HCT116 (cell line): ENCODE data around the gene EEF2KMT. TPM values are rescaled to one million over a fixed set of nuclear protein-coding genes. Genes with fewer than 3 reads are reported as not detected.
"Not testable (repeated sequence)": the region's sequence is repeated elsewhere in the genome, so short reads cannot be mapped to it uniquely, and the experiment has no call there.

Experiments used
- ATAC-seq: fragments of 200-7000 bp; cut with Tn5 transposase; 2 replicates; pipeline ENCODE4 v1.9.1; 2020; ENCODE audit warnings: mild to moderate bottlenecking, moderate library complexity
- BruUV-seq: library from RNA; stranded (reverse); fragments of 400-500 nt; replicated peaks from 2 replicates; lab custom pipeline; 2021; lab: Mats Ljungman, UMichigan
- CTCF ChIA-PET: fragments of 300-600 bp; sonication (Branson Sonifier 250); formaldehyde crosslinking; loops from one replicate; lab custom pipeline; 2021; ENCODE audit warnings: antibody characterized with exemption; lab: Charles Lee
- POLR2A ChIA-PET: fragments of 300-600, 350-600 bp; sonication (Branson Sonifier 250); formaldehyde crosslinking; loops from one replicate; lab custom pipeline; 2021; ENCODE audit warnings: antibody characterized with exemption; lab: Charles Lee
- RAD21 ChIA-PET, 2 experiments: fragments of 300-600 bp; sonication (Branson Sonifier 250); formaldehyde crosslinking; loops; one replicate each; lab custom pipeline; 2023; ENCODE audit warnings: low total read pairs in 2 of 2; ENCODE audit not compliant: uncharacterized antibody in 2 of 2, unreplicated experiment in 2 of 2, low non-redundant PET in 1 of 2; lab: Charles Lee
- DNase-seq: peaks from one replicate; pipeline ENCODE4 v3.0.0-alpha.2; 2010; ENCODE audit warnings: low read depth, low spot score
- H2AFZ ChIP-seq: fragments of 200-600 bp; shearing (Covaris generic), sonication (generic); 2 replicates; pipeline ENCODE4 v1.6.1; 2017; ENCODE audit warnings: low read depth, mixed run types, mixed read lengths, antibody characterized with exemption, low read length; ENCODE audit not compliant: poor library complexity, severe bottlenecking
- H3K27ac ChIP-seq: 2 replicates; pipeline ENCODE4 v1.5.1; 2012; ENCODE audit warnings: low read depth, low read length
- H3K27me3 ChIP-seq: fragments of 200-600 bp; sonication (generic); 2 replicates; pipeline ENCODE4 v1.6.1; 2016; ENCODE audit warnings: mixed run types, low read length, mixed read lengths; ENCODE audit not compliant: insufficient read depth
- H3K36me3 ChIP-seq, 2 experiments: fragments of 200-500 bp in 1 of 2; fragments of 200-600 bp in 1 of 2; sonication (Bioruptor generic) in 1 of 2; sonication (generic) in 1 of 2; 2 replicates each; pipeline versions ENCODE4 v1.5.1 to v1.6.1; 2014 to 2016; ENCODE audit warnings: low read length in 2 of 2, inconsistent platforms in 1 of 2, mixed read lengths in 1 of 2, mixed run types in 1 of 2; ENCODE audit not compliant: insufficient read depth in 2 of 2, control insufficient read depth in 1 of 2
- H3K4me1 ChIP-seq, 2 experiments: fragments of 200-600 bp in 1 of 2; sonication (generic) in 1 of 2; 2 replicates each; pipeline versions ENCODE4 v1.5.1 to v1.6.1; 2012 to 2017; ENCODE audit warnings: low read length in 2 of 2, inconsistent platforms in 1 of 2, mild to moderate bottlenecking in 1 of 2, mixed read lengths in 1 of 2, mixed run types in 1 of 2, moderate library complexity in 1 of 2; ENCODE audit not compliant: insufficient read depth in 2 of 2, control insufficient read depth in 1 of 2
- H3K4me2 ChIP-seq: fragments of 200-600 bp; sonication (generic); 2 replicates; pipeline ENCODE4 v1.6.1; 2017; ENCODE audit warnings: mixed run types, low read length, mixed read lengths
- H3K4me3 ChIP-seq, 2 experiments: fragments of 200-600 bp in 1 of 2; sonication (generic) in 1 of 2; replicated peaks in 1 of 2; 2 replicates each; pipeline ENCODE4 v1.5.1; 2011 to 2016; ENCODE audit warnings: low read length in 2 of 2, control low read depth in 1 of 2, low read depth in 1 of 2, mild to moderate bottlenecking in 1 of 2, mixed read lengths in 1 of 2, mixed run types in 1 of 2
- H3K79me2 ChIP-seq: fragments of 200-600 bp; sonication (generic); 2 replicates; pipeline ENCODE4 v1.6.1; 2017; ENCODE audit warnings: mild to moderate bottlenecking, mixed run types, low read length, moderate library complexity, mixed read lengths; ENCODE audit not compliant: insufficient read depth
- H3K9ac ChIP-seq: fragments of 200-600 bp; sonication (generic); 2 replicates; pipeline ENCODE4 v1.6.1; 2016; ENCODE audit warnings: low read length, mixed read lengths
- H3K9me2 ChIP-seq: fragments of 200-600 bp; sonication (generic), shearing (Covaris generic); 2 replicates; pipeline ENCODE4 v1.6.1; 2017; ENCODE audit warnings: mixed run types, mild to moderate bottlenecking, moderate library complexity; ENCODE audit not compliant: insufficient read depth
- H3K9me3 ChIP-seq, 2 experiments: fragments of 200-500 bp in 1 of 2; fragments of 200-600 bp in 1 of 2; sonication (Bioruptor generic) in 1 of 2; sonication (generic) in 1 of 2; 2 replicates each; pipeline ENCODE4 v1.6.1; 2014 to 2017; ENCODE audit warnings: low read length in 2 of 2, mixed read lengths in 2 of 2, inconsistent platforms in 1 of 2, low read depth in 1 of 2, mild to moderate bottlenecking in 1 of 2, mixed run types in 1 of 2, moderate library complexity in 1 of 2; ENCODE audit not compliant: control insufficient read depth in 1 of 2, insufficient read depth in 1 of 2
- H4K20me1 ChIP-seq: fragments of 200-600 bp; sonication (generic), shearing (Covaris generic); 2 replicates; pipeline ENCODE4 v1.6.1; 2017; ENCODE audit warnings: mixed run types, mild to moderate bottlenecking, moderate library complexity; ENCODE audit not compliant: insufficient read depth
- CBX3 ChIP-seq: IDR thresholded peaks from 2 replicates; pipeline ENCODE4 v1.6.1; 2012; ENCODE audit warnings: low read depth
- CEBPB ChIP-seq: IDR thresholded peaks from 2 replicates; pipeline ENCODE4 v1.6.1; 2012; ENCODE audit warnings: low read depth
- ELF1 ChIP-seq: IDR thresholded peaks from 2 replicates; pipeline ENCODE4 v1.6.1; 2012; ENCODE audit warnings: low read depth, borderline replicate concordance
- EZH2phosphoT487 ChIP-seq: fragments of 200-600 bp; IDR thresholded peaks from 2 replicates; pipeline ENCODE4 v1.6.1; 2018; ENCODE audit warnings: antibody characterized with exemption, borderline replicate concordance
- FOSL1 ChIP-seq: IDR thresholded peaks from 2 replicates; pipeline ENCODE4 v1.6.1; 2012; ENCODE audit warnings: low read depth
- JUND ChIP-seq: IDR thresholded peaks from 2 replicates; pipeline ENCODE4 v1.6.1; 2012
- POLR2A ChIP-seq: IDR thresholded peaks from 2 replicates; pipeline ENCODE4 v1.7.0; 2011; ENCODE audit warnings: borderline replicate concordance; ENCODE audit not compliant: insufficient read depth, insufficient read length; ENCODE audit errors: extremely low read depth
- REST ChIP-seq: IDR thresholded peaks from 2 replicates; pipeline ENCODE4 v1.6.1; 2012; ENCODE audit warnings: low read depth
- SIN3A ChIP-seq: IDR thresholded peaks from 2 replicates; pipeline ENCODE4 v1.6.1; 2012; ENCODE audit warnings: low read depth
- SP1 ChIP-seq: IDR thresholded peaks from 2 replicates; pipeline ENCODE4 v1.6.1; 2012; ENCODE audit warnings: low read depth
- SRF ChIP-seq: IDR thresholded peaks from 2 replicates; pipeline ENCODE4 v1.6.1; 2012; ENCODE audit warnings: low read depth
- TCF7L2 ChIP-seq: IDR thresholded peaks from 2 replicates; pipeline ENCODE4 v1.7.0; 2011; ENCODE audit warnings: borderline replicate concordance, inconsistent platforms; ENCODE audit not compliant: insufficient read depth, insufficient read length; ENCODE audit errors: extremely low read depth
- intact Hi-C: fragments of 100-400 bp; cut with micrococcal nuclease; formaldehyde crosslinking; loops from 2 replicates; pipeline ENCODE4 v1.10.0; 2022
- total RNA-seq: library from RNA; stranded (reverse); gene quantifications from one replicate; pipeline ENCODE4 v1.2.1, GENCODE V29; 2021; ENCODE audit not compliant: unreplicated experiment
- TF ChIP-seq, protein P1 (sequence below), 3 experiments: fragments of 200-600 bp in 1 of 3; sonication (generic) in 1 of 3; IDR thresholded peaks in 2 of 3; conservative IDR thresholded peaks in 1 of 3; 2 replicates each; pipeline ENCODE4 v1.5.1; 2012 to 2017; ENCODE audit warnings: low read depth in 2 of 3, low read length in 2 of 3, antibody characterized with exemption in 1 of 3, borderline replicate concordance in 1 of 3, control low read depth in 1 of 3, mild to moderate bottlenecking in 1 of 3, mixed read lengths in 1 of 3, mixed run types in 1 of 3, moderate library complexity in 1 of 3; ENCODE audit not compliant: insufficient read depth in 1 of 3
- TF ChIP-seq, protein P2 (sequence below): IDR thresholded peaks from 2 replicates; pipeline ENCODE4 v1.6.1; 2011; ENCODE audit warnings: mild to moderate bottlenecking, low read length, moderate library complexity; ENCODE audit not compliant: insufficient replicate concordance; ENCODE audit errors: extremely low read depth

EEF2KMT gene
- total RNA-seq, 1 experiment from 2014 or later, result 25.6 TPM

DNA sequence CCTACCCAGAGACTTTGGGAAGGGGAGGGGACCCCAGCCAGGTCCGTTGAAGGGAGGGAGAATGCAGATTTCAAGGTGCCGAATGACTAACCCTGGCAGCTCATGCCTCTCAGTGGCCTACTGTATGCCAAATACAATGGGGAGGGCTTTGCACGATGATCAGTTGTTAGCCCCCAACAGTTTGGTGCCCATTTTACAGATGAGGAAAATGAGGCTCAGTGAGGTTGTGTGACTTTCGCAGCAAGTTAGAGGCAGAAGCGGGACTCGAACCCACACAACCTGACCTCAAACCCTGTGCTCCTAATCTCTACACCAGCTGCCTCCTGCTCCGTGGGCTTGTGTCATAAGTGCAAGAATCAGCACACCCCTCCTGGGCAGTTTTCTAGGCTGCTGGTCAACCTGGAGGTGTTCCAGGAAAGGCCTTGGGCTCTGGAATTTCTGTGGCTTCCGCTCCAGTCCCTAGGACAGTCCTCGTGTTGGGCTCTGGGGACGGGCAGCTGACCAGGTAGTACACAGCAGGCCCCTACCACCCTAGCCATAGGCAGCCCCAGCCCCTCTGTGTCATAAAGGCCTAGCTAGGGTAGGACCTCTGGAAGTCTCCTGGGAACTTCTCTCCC lies 52.0 kb downstream of the EEF2KMT start:
- intact Hi-C loops, result no loop called here
- H2AFZ ChIP-seq, result no peak overlapping the region
- TF ChIP-seq EZH2phosphoT487 (no peak), SP1 (no peak), ELF1 (no peak), CEBPB (no peak), TCF7L2 (no peak), SRF (no peak), POLR2A (no peak), JUND (no peak), FOSL1 (no peak), SIN3A (no peak), CBX3 (no peak), REST (no peak)
- TF ChIP-seq, protein P1, sequence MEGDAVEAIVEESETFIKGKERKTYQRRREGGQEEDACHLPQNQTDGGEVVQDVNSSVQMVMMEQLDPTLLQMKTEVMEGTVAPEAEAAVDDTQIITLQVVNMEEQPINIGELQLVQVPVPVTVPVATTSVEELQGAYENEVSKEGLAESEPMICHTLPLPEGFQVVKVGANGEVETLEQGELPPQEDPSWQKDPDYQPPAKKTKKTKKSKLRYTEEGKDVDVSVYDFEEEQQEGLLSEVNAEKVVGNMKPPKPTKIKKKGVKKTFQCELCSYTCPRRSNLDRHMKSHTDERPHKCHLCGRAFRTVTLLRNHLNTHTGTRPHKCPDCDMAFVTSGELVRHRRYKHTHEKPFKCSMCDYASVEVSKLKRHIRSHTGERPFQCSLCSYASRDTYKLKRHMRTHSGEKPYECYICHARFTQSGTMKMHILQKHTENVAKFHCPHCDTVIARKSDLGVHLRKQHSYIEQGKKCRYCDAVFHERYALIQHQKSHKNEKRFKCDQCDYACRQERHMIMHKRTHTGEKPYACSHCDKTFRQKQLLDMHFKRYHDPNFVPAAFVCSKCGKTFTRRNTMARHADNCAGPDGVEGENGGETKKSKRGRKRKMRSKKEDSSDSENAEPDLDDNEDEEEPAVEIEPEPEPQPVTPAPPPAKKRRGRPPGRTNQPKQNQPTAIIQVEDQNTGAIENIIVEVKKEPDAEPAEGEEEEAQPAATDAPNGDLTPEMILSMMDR (IDR thresholded peaks at IDR 0.05 in 2 of 3, conservative IDR thresholded peaks at IDR 0.05 in 1 of 3; ENCODE audit: borderline replicate concordance in 1 of 3, insufficient read depth in 1 of 3, low read depth in 2 of 3, low read length in 2 of 3), result no peak
- TF ChIP-seq, protein P2, sequence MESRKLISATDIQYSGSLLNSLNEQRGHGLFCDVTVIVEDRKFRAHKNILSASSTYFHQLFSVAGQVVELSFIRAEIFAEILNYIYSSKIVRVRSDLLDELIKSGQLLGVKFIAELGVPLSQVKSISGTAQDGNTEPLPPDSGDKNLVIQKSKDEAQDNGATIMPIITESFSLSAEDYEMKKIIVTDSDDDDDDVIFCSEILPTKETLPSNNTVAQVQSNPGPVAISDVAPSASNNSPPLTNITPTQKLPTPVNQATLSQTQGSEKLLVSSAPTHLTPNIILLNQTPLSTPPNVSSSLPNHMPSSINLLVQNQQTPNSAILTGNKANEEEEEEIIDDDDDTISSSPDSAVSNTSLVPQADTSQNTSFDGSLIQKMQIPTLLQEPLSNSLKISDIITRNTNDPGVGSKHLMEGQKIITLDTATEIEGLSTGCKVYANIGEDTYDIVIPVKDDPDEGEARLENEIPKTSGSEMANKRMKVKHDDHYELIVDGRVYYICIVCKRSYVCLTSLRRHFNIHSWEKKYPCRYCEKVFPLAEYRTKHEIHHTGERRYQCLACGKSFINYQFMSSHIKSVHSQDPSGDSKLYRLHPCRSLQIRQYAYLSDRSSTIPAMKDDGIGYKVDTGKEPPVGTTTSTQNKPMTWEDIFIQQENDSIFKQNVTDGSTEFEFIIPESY, result no peak
- ATAC-seq, result no peak
- H3K9ac ChIP-seq, result no peak overlapping the region
- peaks cover 15 to 27% of the 10 kb centered on the region in 2 experiments for H3K4me1 ChIP-seq
- no peak for DNase-seq
- POLR2A ChIA-PET, result no interaction called here
- no peaks in the 10 kb centered on the region for H3K79me2 ChIP-seq
- H3K4me3 ChIP-seq, result no peak overlapping the region
- H3K27ac ChIP-seq, result no peak overlapping the region
- no peaks in the 10 kb centered on the region for H3K36me3 ChIP-seq
- BruUV-seq, result no TSS peak
- H3K27me3 ChIP-seq, result peaks cover 3% of the 10 kb centered on the region; the same call in 1 of the 2 replicates
- CTCF ChIA-PET, result interaction anchor here (0.8 kb wide), 1 partner anchor 11 kb away, joined by 4 read pairs; no protein-coding TSS in a partner anchor
- H4K20me1 ChIP-seq, result no peaks in the 10 kb centered on the region
- H3K9me2 ChIP-seq, result no peaks in the 10 kb centered on the region
- no peaks in the 10 kb centered on the region for H3K9me3 ChIP-seq
- H3K4me2 ChIP-seq, result no peak overlapping the region
- RAD21 ChIA-PET, result no interaction called here

DNA sequence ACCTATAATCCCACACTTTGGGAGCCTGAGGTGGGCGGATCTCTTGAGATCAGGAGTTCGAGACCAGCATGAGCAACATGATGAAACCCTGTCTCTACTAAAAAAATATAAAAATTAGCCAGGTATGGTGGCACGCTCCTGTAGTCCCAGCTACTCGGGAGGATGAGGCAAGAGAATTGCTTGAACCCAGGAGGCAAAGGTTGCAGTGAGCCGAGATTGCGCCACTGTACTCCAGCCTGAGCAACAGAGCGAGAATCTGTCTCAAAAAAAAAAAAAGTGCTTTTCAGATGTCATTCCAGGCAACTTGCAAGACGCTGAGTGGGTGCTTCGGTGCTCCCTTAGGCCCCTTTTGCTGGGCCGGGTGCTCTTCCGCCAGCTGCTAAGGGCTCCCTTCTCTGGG lies 53.0 kb downstream of the EEF2KMT start:
- BruUV-seq, RAD21 ChIA-PET, H3K9me2 ChIP-seq, ATAC-seq, H3K27ac ChIP-seq, H3K9me3 ChIP-seq, H3K9ac ChIP-seq, H4K20me1 ChIP-seq, H3K36me3 ChIP-seq, POLR2A ChIA-PET, H2AFZ ChIP-seq, H3K4me3 ChIP-seq, intact Hi-C loops, H3K4me2 ChIP-seq, H3K27me3 ChIP-seq, H3K79me2 ChIP-seq, DNase-seq: not testable (repeated sequence)
- H3K4me1 ChIP-seq, result peaks cover 15 to 29% of the 10 kb centered on the region in 2 experiments
- CTCF ChIA-PET, result interaction anchor here (0.8 kb wide), 1 partner anchor 12 kb away, joined by 4 read pairs; no protein-coding TSS in a partner anchor
